ENCODE data around the gene GCNA.
"Not testable (repeated sequence)": the region's sequence is repeated elsewhere in the genome, so short reads cannot be mapped to it uniquely, and the experiment has no call there.

GCNA gene

GRCh38 chrX:71559773-71560172 lies 18.5 kb upstream of the GCNA start:
- DNase-seq (ENCODE audit: low read depth in 2 of 3, low spot score in 2 of 3): not testable (repeated sequence)

DNA sequence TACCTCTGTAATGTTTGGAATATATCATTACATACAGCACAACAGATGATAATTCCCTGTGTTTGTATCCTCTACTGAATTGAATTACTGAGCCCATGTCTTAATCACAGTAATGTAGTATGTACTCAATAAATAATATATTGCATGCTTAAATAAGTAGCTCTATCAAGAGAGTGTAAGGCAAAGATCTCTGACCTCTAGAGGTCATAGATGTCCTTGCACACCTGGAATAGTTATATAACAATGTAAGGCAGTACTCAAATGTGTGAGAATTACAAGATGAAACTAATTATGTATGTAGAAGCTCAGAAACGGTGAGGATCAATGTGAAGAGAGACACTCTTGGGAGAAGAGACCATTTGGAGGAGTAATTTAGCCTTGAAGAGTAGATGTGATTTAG lies 14.3 kb upstream of the GCNA start:
- no peak for DNase-seq (ENCODE audit: low read depth in 2 of 3, low spot score in 2 of 3)

- DNase-seq (ENCODE audit: low read depth in 2 of 3, low spot score in 2 of 3): no peak
These were observed 12.7 kb upstream of the GCNA start for GRCh38 chrX:71565474-71566041.

DNA sequence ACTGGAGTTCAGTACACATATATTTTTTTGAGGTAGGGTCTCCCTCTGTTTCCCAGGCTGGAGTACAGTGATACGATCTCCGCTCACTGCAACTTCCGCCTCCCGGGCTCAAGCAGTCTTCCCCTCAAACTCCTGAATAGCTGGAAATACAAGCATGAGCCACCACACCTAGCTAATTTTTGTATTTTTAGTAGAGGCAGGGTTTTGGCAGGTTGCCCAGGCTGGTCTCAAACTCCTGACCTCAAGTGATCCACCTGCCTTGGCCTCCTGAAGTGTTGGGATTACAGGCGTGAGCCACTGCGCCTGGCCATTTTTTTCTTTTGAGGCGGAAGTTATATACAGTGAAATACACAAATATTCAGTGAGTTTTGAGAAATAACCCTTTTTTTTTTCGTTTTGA lies 6.8 kb upstream of the GCNA start:
- DNase-seq (ENCODE audit: low read depth in 2 of 3, low spot score in 2 of 3): not testable (repeated sequence)

DNA sequence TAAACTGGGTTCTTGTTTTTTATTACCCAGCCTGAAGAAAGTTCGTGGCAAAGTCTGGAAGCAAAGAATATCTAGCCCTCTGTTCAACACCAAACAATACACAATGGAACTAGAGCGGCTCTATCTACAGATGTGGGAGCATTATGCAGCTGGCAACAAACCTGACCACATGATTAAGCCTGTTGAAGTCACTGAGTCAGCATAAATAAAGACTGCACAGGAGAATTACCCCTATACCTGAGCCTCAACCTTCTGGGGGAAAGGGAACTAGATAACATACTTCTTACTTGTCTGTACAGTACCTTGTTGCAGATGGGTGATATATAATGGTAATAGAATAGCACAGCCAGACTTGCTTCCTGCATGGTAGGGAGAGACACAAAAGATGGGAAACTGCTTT lies 4.6 kb upstream of the GCNA start:
- DNase-seq (ENCODE audit: low read depth in 2 of 3, low spot score in 2 of 3): no peak

GRCh38 chrX:71577682-71578081 lies 555 bp upstream of the GCNA start:
- no peak for DNase-seq (ENCODE audit: low read depth in 2 of 3, low spot score in 2 of 3)

- no peak for DNase-seq (ENCODE audit: low read depth in 2 of 3, low spot score in 2 of 3)
These were observed 1.1 kb downstream of the GCNA start for GRCh38 chrX:71579136-71579989.

DNA sequence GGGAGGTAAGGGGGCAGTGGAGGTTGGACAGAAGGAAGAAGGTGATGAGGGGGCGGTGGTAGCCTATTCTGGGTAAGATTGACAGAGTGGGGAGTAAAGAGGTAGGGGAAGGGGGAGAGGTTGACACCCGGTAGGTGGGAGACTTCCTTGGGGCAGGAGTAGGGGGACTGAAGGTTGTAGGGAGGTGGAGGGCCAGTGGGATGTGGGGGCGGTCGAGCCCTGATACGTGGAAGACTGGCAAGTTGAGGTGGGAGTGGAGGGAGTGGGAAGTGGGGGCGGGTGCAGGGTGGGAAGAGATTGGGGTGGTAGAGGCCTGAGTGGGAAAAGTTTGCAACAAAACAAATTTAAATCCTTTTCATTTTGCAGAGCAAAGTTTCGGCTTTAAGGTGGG lies 1.7 kb downstream of the GCNA start:
- DNase-seq (ENCODE audit: low read depth in 2 of 3, low spot score in 2 of 3): no peak

GRCh38 chrX:71581210-71581609 lies 3.0 kb downstream of the GCNA start:
- no peak for DNase-seq (ENCODE audit: low read depth in 2 of 3, low spot score in 2 of 3)

DNA sequence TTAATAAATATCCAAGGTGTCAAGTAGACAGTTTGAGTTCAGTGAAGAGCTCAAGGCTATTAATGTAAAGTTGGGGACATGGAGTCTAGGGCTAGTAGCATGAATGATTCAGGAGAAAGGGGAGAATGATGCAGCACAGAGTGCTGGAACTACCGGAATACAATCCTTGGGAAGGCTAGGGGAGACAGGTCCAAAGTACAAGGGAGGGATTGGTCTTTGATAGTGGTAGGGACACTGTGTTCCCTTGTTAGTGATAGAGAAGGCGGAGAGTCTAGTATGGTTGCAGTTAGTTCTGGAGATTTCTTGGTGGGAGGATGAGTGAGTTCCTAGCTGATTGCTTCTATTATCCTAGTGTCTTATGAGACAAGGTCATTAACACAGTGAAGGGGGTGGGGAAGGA lies 8.7 kb downstream of the GCNA start:
- DNase-seq (ENCODE audit: low read depth in 2 of 3, low spot score in 2 of 3): no peak

GRCh38 chrX:71593210-71593609 lies 15.0 kb downstream of the GCNA start:
- not testable (repeated sequence) for DNase-seq (ENCODE audit: low read depth in 2 of 3, low spot score in 2 of 3)

DNA sequence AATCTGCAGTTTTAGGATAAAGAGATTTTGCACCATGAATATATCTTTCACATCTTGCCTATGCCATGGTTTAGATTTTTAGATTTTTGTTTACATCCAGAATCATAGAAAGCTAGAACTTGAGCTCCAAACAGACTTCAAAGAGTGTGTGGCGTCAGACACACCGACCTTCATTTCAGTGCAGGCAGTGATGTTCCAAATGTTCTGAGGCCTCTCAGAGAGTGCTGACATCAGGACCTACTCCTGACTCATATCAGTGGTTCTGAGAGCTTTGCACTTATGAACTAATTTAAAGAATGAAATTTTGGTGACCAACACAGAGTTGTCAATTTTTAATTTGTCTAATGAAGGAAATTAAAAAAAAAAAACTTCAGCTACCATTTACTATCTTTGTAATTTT lies 21.7 kb downstream of the GCNA start:
- no peak for DNase-seq (ENCODE audit: low read depth in 2 of 3, low spot score in 2 of 3)

GRCh38 chrX:71603618-71604017 lies 25.4 kb downstream of the GCNA start:
- DNase-seq (ENCODE audit: low read depth in 2 of 3, low spot score in 2 of 3): no peak

DNA sequence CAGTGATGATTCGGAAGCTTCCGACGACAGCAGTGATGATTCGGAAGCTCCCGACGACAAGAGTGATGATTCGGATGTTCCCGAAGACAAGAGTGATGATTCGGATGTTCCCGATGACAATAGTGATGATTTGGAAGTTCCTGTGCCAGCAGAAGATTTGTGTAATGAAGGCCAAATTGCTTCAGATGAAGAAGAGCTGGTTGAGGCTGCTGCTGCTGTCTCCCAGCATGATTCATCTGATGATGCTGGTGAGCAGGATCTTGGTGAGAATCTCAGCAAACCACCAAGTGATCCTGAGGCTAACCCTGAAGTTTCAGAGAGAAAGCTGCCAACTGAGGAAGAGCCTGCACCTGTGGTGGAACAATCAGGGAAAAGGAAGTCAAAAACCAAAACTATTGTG lies 25.9 kb downstream of the GCNA start:
- no peak for DNase-seq (ENCODE audit: low read depth in 2 of 3, low spot score in 2 of 3)

DNA sequence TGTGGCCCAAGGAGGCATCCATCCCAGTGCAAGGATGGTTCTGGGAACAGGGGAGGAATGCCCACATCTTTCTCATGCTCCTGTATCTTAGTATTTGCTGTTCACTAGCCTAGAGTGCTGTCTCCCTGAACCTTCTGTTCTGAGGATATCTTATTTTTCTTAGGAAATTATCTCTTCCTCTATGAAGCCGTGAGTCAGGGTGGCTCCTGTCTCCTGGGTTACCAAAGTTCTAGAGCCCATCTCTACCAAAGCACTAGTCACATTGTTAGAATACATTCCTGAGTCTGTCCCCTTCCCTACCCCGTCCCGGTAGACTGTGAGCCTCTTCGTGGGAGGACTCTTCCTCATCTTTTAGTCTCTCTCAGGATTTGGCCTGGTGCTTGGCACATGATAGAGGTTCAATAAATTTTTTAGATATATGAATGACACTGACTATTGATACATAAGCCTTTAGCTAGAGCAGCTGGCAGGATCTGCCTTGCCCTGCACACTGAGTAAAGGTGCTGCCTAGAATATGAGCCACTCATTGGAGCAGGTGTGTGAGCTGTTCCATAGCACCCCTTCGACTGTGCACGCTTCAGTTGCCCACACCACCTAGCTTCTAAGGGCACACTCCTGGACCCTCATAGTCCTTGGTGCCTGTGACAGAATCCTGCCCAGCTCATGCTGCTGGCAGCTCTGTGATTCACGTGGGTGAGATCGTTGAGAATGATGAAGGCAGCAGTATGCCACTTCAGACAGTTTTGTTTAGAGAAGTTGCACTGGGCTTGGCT lies 26.7 kb downstream of the GCNA start:
- DNase-seq (ENCODE audit: low read depth in 2 of 3, low spot score in 2 of 3): no peak

GRCh38 chrX:71606536-71607216 lies 28.4 kb downstream of the GCNA start:
- DNase-seq (ENCODE audit: low read depth in 2 of 3, low spot score in 2 of 3): no peak

GRCh38 chrX:71607488-71607887 lies 29.3 kb downstream of the GCNA start:
- DNase-seq (ENCODE audit: low read depth in 2 of 3, low spot score in 2 of 3): no peak

DNA sequence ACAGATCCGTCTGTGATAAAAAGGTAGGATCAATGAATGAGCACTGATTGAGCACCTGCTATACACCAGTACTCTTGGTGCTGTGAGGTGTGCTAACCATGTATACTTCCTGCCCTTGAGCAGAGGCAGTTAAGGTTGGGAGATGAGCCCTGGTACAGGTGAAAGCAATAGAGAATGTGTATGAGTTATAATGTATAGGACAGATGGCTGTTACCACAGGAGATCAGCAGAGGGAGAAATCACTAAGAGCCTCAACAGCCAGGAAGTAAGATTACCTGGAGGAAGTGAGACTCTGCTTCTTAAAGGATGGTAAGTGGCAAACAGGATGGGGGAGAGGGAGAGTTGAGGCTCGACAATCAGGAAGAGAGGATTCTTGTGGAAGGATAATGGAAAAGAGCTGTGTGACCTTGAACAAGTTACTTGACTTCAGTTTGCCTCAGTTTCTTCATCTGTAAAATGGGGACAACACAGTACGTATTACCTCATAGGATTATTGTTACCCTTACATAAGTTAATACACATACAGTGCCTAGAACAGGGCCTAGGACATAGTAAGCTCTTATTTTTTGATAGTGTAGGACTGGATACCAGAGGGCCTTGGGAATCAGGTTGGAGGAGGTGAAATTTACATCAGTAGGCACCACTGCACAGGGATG lies 31.0 kb downstream of the GCNA start:
- DNase-seq (ENCODE audit: low read depth in 2 of 3, low spot score in 2 of 3): no peak

DNA sequence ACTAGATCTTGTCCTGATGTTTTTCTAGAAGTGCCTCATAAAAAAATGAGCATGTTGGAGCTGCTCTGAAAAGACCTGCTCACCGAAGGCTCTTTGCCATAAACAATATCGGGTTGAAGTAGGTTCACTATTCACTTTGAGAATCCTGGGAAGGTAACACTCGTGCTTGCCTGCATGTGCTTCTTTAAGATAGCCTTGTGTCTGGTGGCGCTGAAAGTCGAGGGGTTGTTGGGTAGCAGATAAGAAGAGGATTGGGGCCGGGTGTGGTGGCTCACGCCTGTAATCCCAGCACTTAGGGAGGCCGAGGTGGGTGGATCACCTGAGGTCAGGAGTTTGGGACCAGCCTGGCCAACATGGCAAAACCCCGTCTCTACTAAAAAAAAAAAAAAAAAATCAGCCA lies 33.5 kb downstream of the GCNA start:
- DNase-seq (ENCODE audit: low read depth in 2 of 3, low spot score in 2 of 3): not testable (repeated sequence)

GRCh38 chrX:71612256-71612655 lies 34.0 kb downstream of the GCNA start:
- no peak for DNase-seq (ENCODE audit: low read depth in 2 of 3, low spot score in 2 of 3)

- DNase-seq (ENCODE audit: low read depth in 2 of 3, low spot score in 2 of 3): no peak
These were observed 36.8 kb downstream of the GCNA start for GRCh38 chrX:71615056-71615455.
